Measurements from ENCODE around the gene PA2G4. TPM values are rescaled to one million over a fixed set of nuclear protein-coding genes. Genes with fewer than 3 reads are reported as not detected.
A peak's percentile ranks its signal among the peaks of the same experiment; 100 is the strongest.

PA2G4 gene
- polyA plus RNA-seq, 2 of the 4 experiments (the other 2 are of a cell fraction), result 415 to 717 TPM

DNA sequence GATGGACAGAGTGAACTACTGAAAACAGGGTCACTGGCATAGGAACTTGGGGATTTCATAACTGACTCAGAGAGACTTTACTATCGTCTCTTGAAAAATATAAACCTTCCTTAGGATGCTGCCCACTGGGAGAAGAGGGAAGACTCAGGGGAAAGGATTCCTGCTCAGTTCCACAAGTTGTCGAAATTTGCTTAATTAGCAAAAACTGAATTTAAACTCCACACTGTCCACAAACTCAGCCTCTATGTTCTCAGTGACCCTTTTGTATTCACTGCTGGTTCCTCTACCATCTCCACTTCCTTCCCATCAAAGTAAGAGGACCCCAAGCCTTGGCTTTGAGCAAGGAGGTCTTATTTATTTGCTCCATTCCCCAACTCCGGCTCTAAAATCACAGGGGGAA lies 40.9 kb downstream of the PA2G4 start:
- no peak overlapping the region for H3K27ac ChIP-seq
- WGBS (ENCODE audit: missing lambda C conversion rate), result 93% methylated on average over 3 of the region's 3 CpGs
- ChIA-PET CTCF (interaction anchor here (0.6 to 2.1 kb wide), 6 partner anchors 9 to 36 kb away, joined by 3 to 7 read pairs (median 4); partner anchors contain the start of gene ZC3H10), POLR2A (interaction anchor here (0.5 to 1.5 kb wide), 2 partner anchors 17 to 120 kb away, joined by 3 to 7 read pairs; partner anchors contain the start of gene ESYT1)
- no peaks in the 10 kb centered on the region for H3K9me3 ChIP-seq
- no peak for FAIRE-seq
- no peak overlapping the region for H3K4me3 ChIP-seq
- TF ChIP-seq HDAC2 (IDR thresholded peaks at IDR 0.05), result no peak
- TF ChIP-seq MAFK (IDR thresholded peaks at IDR 0.05; ENCODE audit: partially characterized antibody), result peak; percentile 92
- TF ChIP-seq HEYL (CRISPR knock-in tag; IDR thresholded peaks at IDR 0.05), result no peak
- no peak for ATAC-seq
- no peak for DNase-seq (ENCODE audit: low read depth in 1 of 2, low spot score in 1 of 2)
- no peaks in the 10 kb centered on the region for H3K4me1 ChIP-seq
- no peak overlapping the region for H3K4me2 ChIP-seq

DNA sequence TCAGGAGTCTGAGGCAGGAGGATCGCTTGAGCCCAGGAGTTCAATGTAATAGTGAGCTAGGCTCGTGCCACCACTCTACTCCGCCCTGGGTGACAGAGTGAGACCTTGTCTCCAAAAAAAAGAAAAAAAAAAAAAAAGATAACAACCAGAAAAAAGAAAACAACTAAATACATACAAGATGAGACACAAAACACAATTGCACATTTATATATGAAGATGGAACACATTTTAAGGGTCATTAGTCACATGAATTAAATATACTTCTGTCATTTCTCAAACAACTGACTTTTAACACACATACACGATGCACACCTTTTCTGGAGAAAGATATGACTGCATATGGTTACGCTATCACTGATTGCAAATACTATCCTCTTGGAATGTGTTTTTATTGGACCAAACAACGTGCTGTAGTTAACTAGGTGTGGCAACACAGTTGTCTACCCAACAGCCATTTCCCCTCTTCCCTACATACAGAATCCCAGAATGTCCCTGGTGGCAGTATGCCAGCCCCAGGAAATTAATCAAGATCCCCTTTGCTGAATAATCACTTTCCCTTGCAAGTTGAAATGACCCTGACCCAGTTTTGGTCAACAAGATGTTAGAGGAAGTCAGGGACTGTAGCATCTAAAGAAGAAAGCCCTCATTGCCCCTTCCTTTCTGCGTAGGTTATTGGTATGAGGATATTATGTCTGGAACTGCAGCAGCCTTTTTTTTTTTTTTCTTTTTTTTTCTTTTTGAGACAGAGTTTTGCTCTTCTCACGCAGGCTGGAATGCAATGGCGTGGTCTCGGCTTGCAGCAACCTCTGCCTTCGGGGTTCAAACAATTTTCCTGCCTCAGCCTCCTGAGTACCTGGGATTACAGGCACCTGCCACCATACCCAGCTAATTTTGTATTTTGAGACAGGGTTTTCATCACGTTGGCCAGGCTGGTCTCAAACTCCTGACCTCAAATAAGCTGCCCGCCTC lies 42.4 kb downstream of the PA2G4 start:
- Histone ChIP-seq H3K4me1 (peaks cover 5% of the 10 kb centered on the region; the same call in 2 of the 3 replicates), H3K9me3 (no peaks in the 10 kb centered on the region), H3K4me2 (no peak overlapping the region), H3K4me3 (no peak overlapping the region), H3K27ac (no peak overlapping the region)
- ATAC-seq, result 0 out of 6 replicates have a peak, but pooled peaks of 1 of the 2 experiments have one; percentile 11
- peak; percentile 54 for TF ChIP-seq MAFK (IDR thresholded peaks at IDR 0.05; ENCODE audit: partially characterized antibody)
- no peak for TF ChIP-seq SREBF2 (IDR thresholded peaks at IDR 0.05)
- ChIA-PET CTCF (interaction anchor here (1.2 to 5.3 kb wide), 2 partner anchors 10 to 28 kb away, joined by 3 to 27 read pairs; partner anchors contain the start of gene ZC3H10), POLR2A (no interaction called here)
- 84% methylated on average over 13 of the region's 13 CpGs for whole genome bisulfite sequencing (ENCODE audit: missing lambda C conversion rate)
- no peak for FAIRE-seq
- no peak for DNase-seq (ENCODE audit: low read depth in 1 of 2, low spot score in 1 of 2)

DNA sequence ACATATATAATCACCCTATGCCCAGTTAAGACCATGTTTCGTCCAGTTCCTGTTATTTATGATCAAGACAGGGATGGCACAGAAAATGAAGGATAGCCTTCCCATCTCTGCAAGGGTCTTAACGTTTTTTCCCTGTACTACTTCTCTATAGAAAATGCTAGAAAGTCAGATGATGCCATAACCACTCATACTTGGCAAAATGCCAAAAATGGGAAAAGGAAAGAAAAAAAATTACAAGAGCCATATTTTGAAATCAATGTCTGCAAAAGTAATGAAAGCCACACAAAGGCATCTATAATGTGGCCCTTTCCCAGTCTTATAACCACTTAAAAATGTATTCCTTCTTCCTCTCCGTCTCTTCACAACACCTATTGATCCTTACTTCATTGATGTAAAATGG lies 46.2 kb downstream of the PA2G4 start:
- CTCF ChIA-PET, result interaction anchor here (0.6 to 5.3 kb wide), 5 partner anchors 11 to 950 kb away, joined by 3 to 27 read pairs (median 5); partner anchors contain the start of gene ZC3H10
- peaks cover 13% of the 10 kb centered on the region; the same call in 2 of the 3 replicates for H3K4me1 ChIP-seq
- ATAC-seq (no peak), DNase-seq (ENCODE audit: low read depth in 1 of 2, low spot score in 1 of 2) (no peak), FAIRE-seq (no peak)
- POLR2A ChIA-PET, result no interaction called here
- TF ChIP-seq SMC3 (IDR thresholded peaks at IDR 0.05) (no peak), TP53 (CRISPR knock-in tag; IDR thresholded peaks at IDR 0.05) (no peak), FOSL2 (IDR thresholded peaks at IDR 0.05) (no peak), FOSL2 (CRISPR knock-in tag; IDR thresholded peaks at IDR 0.05) (no peak; the same call in 1 of the 2 replicates), CBX8 (IDR thresholded peaks at IDR 0.05) (no peak), KDM1A (IDR thresholded peaks at IDR 0.05; ENCODE audit: low read depth) (no peak), EHMT2 (IDR thresholded peaks at IDR 0.05; ENCODE audit: low read depth) (no peak), ZNF302 (CRISPR knock-in tag; IDR thresholded peaks at IDR 0.05) (no peak), KDM5A (IDR thresholded peaks at IDR 0.05) (no peak), ESRRA (IDR thresholded peaks at IDR 0.05; ENCODE audit: borderline replicate concordance, low read length) (no peak), RCOR1 (IDR thresholded peaks at IDR 0.05; ENCODE audit: low read depth, low read length) (no peak), HDAC2 (IDR thresholded peaks at IDR 0.05) (no peak)
- TF ChIP-seq, protein P1, sequence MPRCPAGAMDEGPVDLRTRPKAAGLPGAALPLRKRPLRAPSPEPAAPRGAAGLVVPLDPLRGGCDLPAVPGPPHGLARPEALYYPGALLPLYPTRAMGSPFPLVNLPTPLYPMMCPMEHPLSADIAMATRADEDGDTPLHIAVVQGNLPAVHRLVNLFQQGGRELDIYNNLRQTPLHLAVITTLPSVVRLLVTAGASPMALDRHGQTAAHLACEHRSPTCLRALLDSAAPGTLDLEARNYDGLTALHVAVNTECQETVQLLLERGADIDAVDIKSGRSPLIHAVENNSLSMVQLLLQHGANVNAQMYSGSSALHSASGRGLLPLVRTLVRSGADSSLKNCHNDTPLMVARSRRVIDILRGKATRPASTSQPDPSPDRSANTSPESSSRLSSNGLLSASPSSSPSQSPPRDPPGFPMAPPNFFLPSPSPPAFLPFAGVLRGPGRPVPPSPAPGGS (IDR thresholded peaks at IDR 0.05), result no peak
- TF ChIP-seq, protein P2, sequence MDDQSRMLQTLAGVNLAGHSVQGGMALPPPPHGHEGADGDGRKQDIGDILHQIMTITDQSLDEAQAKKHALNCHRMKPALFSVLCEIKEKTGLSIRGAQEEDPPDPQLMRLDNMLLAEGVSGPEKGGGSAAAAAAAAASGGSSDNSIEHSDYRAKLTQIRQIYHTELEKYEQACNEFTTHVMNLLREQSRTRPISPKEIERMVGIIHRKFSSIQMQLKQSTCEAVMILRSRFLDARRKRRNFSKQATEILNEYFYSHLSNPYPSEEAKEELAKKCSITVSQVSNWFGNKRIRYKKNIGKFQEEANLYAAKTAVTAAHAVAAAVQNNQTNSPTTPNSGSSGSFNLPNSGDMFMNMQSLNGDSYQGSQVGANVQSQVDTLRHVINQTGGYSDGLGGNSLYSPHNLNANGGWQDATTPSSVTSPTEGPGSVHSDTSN (IDR thresholded peaks at IDR 0.05), result no peak
- TF ChIP-seq, protein P3, sequence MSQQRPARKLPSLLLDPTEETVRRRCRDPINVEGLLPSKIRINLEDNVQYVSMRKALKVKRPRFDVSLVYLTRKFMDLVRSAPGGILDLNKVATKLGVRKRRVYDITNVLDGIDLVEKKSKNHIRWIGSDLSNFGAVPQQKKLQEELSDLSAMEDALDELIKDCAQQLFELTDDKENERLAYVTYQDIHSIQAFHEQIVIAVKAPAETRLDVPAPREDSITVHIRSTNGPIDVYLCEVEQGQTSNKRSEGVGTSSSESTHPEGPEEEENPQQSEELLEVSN (IDR thresholded peaks at IDR 0.05; ENCODE audit: borderline replicate concordance, low read depth), result no peak
- no peaks in the 10 kb centered on the region for H3K9me3 ChIP-seq
- WGBS (ENCODE audit: missing lambda C conversion rate), result 63% methylated on average over 3 of the region's 3 CpGs
- H3K27ac ChIP-seq, result no peak overlapping the region
- H3K4me3 ChIP-seq, result no peak overlapping the region
- no peak overlapping the region for H3K4me2 ChIP-seq
